Muscle of leg (tissue), 11 donors: ENCODE measurements around the gene EFCAB6. TPM values are rescaled to one million over a fixed set of nuclear protein-coding genes. Genes with fewer than 3 reads are reported as not detected.

Source experiments
- DNase-seq: peaks from one replicate; pipeline ENCODE4 v3.0.0; 2013
- H3K27ac ChIP-seq: one replicate; pipeline ENCODE4 v1.5.1; 2013; ENCODE audit warnings: mild to moderate bottlenecking, low read length, control low read depth
- H3K27me3 ChIP-seq: one replicate; pipeline ENCODE4 v1.6.1; 2013; ENCODE audit warnings: low read length; ENCODE audit not compliant: control insufficient read depth, insufficient read depth
- H3K36me3 ChIP-seq: one replicate; pipeline ENCODE4 v1.6.1; 2013; ENCODE audit warnings: low read length; ENCODE audit not compliant: control insufficient read depth, insufficient read depth
- H3K4me1 ChIP-seq: one replicate; pipeline ENCODE4 v1.6.1; 2013; ENCODE audit warnings: low read length; ENCODE audit not compliant: control insufficient read depth, insufficient read depth
- H3K4me3 ChIP-seq: one replicate; pipeline ENCODE4 v1.5.1; 2013; ENCODE audit warnings: low read length, control low read depth
- H3K9me3 ChIP-seq: replicated peaks from 2 replicates; pipeline ENCODE4 v1.6.1; 2013; ENCODE audit warnings: low read depth, low read length; ENCODE audit not compliant: control insufficient read depth
- WGBS: methylation state at CpG from one replicate; pipeline ENCODE4 v1.1.5; 2013; ENCODE audit warnings: missing lambda C conversion rate; ENCODE audit not compliant: insufficient coverage; 5-methylcytosine and 5-hydroxymethylcytosine counted together
- polyA plus RNA-seq, 8 donors: library from polyadenylated mRNA; unstranded; fragments of 120-200 nt; gene quantifications; one replicate each; pipeline versions ENCODE4 v1.2.1 to v1.2.3, GENCODE V29; 2013; ENCODE audit warnings: inconsistent platforms in 1 of 8, low replicate concordance in 1 of 8; ENCODE audit not compliant: insufficient read length in 8 of 8, insufficient read depth in 1 of 8
- total RNA-seq: library from RNA; stranded (reverse); fragments of 120-200 nt; gene quantifications from one replicate; pipeline ENCODE4 v1.2.4, GENCODE V29; 2013

Gene EFCAB6
- total and polyA plus RNA-seq, 9 donors = 0.63 to 1.6 (median 1.1) TPM

DNA sequence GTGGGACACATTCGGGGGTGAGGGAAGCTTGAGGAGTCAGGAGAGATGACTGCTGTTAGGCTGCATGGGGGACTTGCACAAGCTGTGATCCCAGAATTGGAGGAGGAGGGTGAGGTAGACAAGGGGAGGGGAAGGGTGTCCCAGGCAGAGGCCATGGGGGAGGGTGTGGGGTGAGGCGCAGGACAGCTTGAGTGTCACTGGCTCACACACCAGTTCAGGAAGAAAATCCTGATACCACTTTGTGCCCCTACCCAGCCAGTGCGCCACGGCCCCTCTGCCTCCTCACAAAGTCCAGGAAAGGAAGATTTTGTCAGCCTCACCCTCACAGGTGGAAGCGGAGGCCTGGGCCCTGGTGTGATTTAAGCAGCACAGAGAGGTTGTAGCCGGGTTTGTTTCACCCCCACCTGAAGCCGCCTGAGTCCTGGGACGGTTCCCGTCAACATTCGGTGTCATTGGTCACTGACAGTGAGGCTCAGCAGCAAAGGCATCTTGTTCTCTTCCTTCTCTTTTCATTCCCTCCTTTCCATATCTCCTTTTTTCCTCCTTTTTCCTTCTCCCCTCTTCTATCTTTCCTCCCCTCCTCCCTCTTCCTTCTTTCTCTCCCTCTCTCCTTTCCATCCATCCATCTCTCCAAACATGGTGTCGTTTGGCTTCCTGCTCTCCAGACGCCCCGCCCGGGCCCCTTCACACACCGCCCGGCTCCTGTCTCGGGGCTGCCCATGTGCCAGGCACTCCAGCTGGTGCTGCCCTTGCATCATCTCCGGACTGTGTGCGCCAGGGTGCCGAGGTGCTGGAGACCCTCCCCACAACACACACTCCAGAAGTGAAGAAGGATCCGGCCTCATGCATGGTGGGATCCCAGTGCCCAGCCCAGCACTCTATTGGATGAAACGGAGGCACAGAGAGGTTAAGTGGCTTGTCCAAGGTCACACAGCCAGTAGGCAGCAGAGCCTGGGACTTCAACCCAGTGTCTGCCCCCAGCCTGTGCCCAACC lies 311.0 kb downstream of the EFCAB6 start:
- WGBS = 72% methylated on average over 18 of the region's 22 CpGs
- Histone ChIP-seq H3K4me1 (no peaks in the 10 kb centered on the region), H3K9me3 (no peaks in the 10 kb centered on the region), H3K27ac (no peak overlapping the region), H3K36me3 (no peaks in the 10 kb centered on the region), H3K4me3 (no peak overlapping the region), H3K27me3 (no peaks in the 10 kb centered on the region)
- no peak for DNase-seq

DNA sequence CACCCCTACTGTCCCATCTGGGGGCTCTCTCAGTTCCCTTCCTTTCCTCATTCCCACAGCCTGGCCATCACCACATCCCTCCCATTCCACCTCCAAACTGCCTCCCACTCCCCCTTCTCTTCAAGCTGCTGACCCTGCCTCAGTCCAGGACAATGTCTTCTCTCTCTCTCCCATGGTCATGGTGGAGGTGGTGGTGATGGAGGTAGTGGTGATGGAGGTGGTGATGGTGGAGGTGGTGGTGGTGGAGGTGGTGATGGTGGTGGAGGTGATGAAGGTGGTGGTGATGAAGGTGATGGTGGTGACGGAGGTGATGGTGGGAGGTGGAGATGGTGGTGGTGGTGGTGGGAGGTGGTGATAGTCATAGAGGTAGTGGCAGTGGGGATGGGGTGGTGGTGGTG lies 313.2 kb downstream of the EFCAB6 start:
- Histone ChIP-seq H3K36me3 (no peaks in the 10 kb centered on the region), H3K27me3 (no peaks in the 10 kb centered on the region), H3K4me3 (no peak overlapping the region), H3K27ac (no peak overlapping the region), H3K9me3 (no peaks in the 10 kb centered on the region), H3K4me1 (no peaks in the 10 kb centered on the region)
- DNase-seq = no peak
- 100% methylated on average over 1 of the region's 1 CpG for WGBS

DNA sequence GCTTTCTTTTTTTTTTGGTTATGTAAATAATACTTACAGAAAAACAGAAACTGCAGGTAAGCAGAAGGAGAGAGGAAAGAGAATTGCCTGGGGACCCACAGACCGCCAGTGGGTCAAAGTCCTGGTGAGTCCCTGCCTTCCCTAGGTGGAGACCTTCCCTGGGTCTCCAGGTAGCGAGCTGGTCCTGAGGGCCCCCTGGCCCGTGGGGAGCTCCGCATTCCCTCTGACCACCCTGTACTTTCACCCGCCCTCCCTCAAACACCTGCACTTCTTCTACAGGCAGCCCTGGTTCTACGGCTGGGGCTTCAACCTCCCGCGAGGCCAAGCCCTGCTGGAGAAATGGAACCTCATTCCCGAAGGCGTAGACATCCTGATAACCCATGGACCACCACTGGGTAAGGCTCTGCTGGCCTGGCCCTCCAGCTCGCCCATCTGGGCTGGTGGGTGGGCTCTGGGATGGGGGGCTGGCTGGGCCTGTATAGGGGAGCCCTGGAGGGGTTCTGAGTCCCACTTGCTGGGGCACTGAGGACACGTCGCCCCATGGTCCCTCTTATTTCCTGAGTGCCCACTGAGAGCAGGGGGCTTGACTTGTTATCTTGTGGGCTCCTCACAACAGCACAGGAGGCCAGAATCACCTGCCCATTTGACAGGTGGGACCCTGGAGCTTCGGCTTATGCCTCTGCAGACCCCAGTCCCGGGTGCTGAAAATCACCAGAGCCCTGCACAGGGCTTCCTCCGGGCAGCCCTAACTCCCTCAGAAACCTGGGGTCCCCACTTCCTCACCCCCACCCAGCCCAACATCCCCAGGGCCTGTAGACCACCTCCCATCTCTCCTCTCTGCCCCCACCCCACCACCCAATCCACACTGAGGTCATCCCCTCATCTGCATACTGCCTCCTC lies 313.9 kb downstream of the EFCAB6 start:
- no peak for DNase-seq
- H3K27me3 ChIP-seq = no peaks in the 10 kb centered on the region
- H3K4me3 ChIP-seq = no peak overlapping the region
- H3K36me3 ChIP-seq = no peaks in the 10 kb centered on the region
- no peaks in the 10 kb centered on the region for H3K4me1 ChIP-seq
- H3K27ac ChIP-seq = no peak overlapping the region
- 92% methylated on average over 10 of the region's 16 CpGs for WGBS
- no peaks in the 10 kb centered on the region for H3K9me3 ChIP-seq

DNA sequence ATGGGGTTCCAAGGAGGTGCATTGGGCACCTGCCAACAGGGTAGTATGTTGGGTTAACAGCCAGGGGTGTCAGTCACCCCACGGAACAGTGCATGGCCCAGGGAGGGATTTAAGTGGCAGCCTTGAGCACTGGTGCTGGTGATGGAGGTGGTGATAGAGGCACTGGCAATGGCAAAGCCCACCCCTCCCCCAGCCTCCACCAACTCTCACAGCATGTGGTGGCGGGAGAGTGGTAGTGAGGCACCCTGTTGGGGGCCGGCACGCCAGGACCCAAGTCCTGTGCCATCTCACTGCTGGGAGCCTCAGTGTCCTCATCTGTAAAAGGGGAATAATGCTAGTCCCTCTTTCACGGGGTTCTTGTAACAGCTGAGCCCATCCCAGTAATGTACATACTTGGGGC lies 318.8 kb downstream of the EFCAB6 start:
- Histone ChIP-seq H3K9me3 (no peaks in the 10 kb centered on the region), H3K36me3 (no peaks in the 10 kb centered on the region), H3K4me3 (no peak overlapping the region), H3K27ac (no peak overlapping the region), H3K27me3 (peaks cover 5% of the 10 kb centered on the region), H3K4me1 (peaks cover 2% of the 10 kb centered on the region)
- DNase-seq = no peak
- WGBS = 80% methylated on average over 1 of the region's 5 CpGs

DNA sequence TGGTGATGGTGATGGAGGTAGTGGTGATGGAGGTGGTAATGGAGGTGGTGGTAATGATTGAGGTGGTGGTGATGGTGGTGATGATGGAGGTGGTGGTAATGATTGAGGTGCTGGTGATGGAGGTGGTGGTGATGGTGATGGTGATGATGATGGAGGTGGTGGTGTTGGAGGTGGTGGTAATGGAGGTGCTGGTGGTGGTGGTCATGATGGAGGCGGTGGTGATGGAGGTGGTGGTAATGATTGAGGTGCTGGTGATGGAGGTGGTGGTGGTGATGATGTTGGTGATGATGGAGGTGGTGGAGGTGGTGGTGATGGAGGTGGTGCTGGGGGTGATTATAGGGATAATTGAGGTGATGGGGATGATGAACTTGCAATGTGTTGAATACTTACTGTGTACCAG lies 320.4 kb downstream of the EFCAB6 start:
- DNase-seq = no peak
- Histone ChIP-seq H3K27ac (no peak overlapping the region), H3K36me3 (no peaks in the 10 kb centered on the region), H3K27me3 (peaks cover 7% of the 10 kb centered on the region), H3K4me3 (no peak overlapping the region), H3K9me3 (no peaks in the 10 kb centered on the region), H3K4me1 (peaks cover 5% of the 10 kb centered on the region)
- whole genome bisulfite sequencing = 100% methylated on average over 1 of the region's 1 CpG

DNA sequence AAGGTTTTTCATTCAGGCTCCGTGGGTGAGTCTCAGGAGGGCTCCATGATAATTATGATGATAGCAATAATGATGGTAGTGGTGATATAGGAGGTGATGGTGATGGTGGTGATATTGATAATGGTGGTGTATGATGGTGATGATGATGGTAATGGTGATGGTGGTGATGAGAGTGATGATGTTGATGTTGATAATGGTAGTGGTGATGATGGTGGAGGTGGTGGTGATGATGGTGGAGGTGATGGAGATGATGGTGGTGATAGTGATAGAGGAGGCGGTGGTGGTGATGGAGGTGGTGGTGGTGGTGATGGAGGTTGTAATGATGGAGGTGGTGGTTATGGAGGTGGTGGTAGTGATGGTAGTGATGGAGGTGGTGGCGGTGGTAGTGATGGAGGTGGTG lies 320.9 kb downstream of the EFCAB6 start:
- H3K27ac ChIP-seq = no peak overlapping the region
- H3K4me3 ChIP-seq = no peak overlapping the region
- peaks cover 8% of the 10 kb centered on the region for H3K27me3 ChIP-seq
- H3K4me1 ChIP-seq = peaks cover 5% of the 10 kb centered on the region
- WGBS = 48% methylated on average over 3 of the region's 3 CpGs
- no peaks in the 10 kb centered on the region for H3K9me3 ChIP-seq
- DNase-seq = no peak
- no peaks in the 10 kb centered on the region for H3K36me3 ChIP-seq

DNA sequence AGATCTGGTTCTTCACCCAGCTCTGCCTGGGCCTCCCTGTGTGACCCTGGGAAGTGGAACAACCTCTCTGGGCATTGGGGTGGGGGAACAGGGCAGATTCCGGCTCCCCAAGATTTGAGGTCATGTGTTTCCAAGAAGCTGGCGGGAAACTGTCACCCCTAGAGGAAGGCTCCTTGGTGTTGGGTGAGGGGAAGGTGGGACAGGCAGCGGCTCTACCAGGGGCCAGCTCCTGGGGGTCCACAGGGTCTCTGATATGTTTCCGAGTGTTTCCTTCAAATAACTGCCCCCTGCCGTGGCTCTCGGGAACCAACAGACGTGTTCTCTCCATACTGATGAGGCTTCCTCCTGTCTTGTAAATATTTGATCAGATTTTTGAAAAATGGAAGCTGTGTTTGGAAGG lies 321.8 kb downstream of the EFCAB6 start:
- Histone ChIP-seq H3K9me3 (no peaks in the 10 kb centered on the region), H3K4me1 (peaks cover 5% of the 10 kb centered on the region), H3K27me3 (peaks cover 12% of the 10 kb centered on the region), H3K36me3 (no peaks in the 10 kb centered on the region), H3K4me3 (no peak overlapping the region), H3K27ac (no peak overlapping the region)
- no peak for DNase-seq
- WGBS = 88% methylated on average over 5 of the region's 7 CpGs

DNA sequence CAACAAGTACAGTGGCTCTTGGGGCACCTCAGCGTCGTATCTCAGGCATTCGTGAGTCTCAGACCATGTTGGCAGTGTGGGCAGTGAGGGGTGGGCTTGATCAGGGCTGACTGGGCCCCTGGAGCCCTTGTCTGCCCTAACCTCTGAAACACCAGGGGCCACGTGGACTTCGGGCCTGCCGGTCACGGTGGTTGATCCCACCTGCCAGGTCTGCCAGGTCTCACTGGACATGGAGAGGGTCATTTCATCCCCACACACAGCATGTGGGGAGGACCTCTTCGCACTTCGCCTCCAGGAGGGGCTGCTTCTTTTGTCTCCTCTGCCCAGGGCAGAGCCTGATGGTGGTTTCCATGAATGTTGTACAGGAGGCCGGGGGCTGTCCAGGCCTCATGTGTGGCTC lies 323.2 kb downstream of the EFCAB6 start:
- H3K4me1 ChIP-seq = peaks cover 5% of the 10 kb centered on the region
- H3K27ac ChIP-seq = no peak overlapping the region
- DNase-seq = no peak
- H3K36me3 ChIP-seq = no peaks in the 10 kb centered on the region
- H3K4me3 ChIP-seq = no peak overlapping the region
- H3K27me3 ChIP-seq = peaks cover 12% of the 10 kb centered on the region
- 49% methylated on average over 7 of the region's 10 CpGs for WGBS
- H3K9me3 ChIP-seq = no peaks in the 10 kb centered on the region

DNA sequence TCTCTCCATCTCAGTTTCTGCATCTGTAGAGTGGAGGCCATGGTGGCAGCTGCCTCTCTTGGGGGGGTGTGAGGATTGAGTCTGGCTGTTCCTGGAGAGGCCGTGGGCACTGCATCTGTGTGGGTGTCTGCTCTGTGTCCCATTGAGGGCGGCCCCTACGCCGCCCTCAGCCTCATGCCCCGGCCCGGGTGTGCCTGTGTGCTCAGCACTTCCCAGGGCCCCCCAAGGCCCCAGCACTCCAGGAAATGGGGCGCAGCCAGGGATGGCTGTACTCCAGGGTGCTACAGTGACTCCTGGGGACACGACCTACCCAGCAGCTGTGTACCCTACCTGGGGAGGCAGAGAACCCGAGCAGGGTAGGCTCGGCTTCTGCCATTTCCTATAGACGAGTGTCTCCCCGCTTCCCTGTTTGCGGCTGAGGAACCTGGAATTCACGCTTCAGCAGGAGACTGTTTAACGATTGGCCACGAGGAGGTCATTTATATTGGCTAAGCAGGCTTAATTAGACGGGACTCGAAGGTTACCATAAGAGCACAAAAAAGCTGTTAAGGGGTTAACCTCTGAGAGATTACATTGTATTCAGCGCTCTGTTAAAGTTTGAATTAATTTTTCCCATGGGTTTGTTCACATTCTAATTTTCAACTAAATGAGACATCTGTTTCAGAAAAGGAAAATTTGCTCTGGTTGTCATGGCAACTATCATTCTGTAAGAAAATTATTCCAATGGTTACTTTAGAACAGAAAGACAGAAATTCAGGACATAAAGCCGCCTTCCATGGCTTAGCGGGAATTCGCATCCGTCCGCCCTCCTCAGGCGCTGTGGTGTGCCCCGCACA lies 323.9 kb downstream of the EFCAB6 start:
- peak; percentile 66 for DNase-seq
- Histone ChIP-seq H3K36me3 (no peaks in the 10 kb centered on the region), H3K4me1 (peaks cover 5% of the 10 kb centered on the region), H3K9me3 (no peaks in the 10 kb centered on the region), H3K27me3 (peaks cover 12% of the 10 kb centered on the region), H3K27ac (no peak overlapping the region), H3K4me3 (no peak overlapping the region)
- WGBS = 39% methylated on average over 23 of the region's 26 CpGs
